ENCODE data around the gene ZNF425. TPM values are rescaled to one million over a fixed set of nuclear protein-coding genes. Genes with fewer than 3 reads are reported as not detected.
A peak's percentile ranks its signal among the peaks of the same experiment; 100 is the strongest.
"Not testable (repeated sequence)": the region's sequence is repeated elsewhere in the genome, so short reads cannot be mapped to it uniquely, and the experiment has no call there.

The ZNF425 gene
- total RNA-seq, 2 donors from 2014 or later: 0.23 to 0.87 TPM

DNA sequence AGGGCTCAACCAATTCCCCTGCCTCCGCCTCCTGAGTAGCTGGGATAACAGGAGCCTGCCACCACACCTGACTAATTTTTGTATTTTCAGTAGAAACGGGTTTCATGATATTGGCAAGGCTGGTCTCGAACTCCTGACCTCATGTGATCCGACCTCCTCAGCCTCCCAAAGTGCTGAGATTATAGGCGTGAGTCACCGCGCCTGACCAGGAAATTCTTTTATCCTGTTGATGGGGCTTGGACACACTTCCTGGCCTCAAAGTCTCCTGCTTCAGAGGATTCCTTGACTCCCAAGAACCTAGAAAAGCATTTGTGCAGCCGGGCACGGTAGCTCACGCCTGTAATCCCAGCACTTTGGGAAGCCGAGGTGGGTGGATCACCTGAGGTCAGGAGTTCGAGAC lies 16.2 kb downstream of the ZNF425 start:
- no peak for DNase-seq
- Mint-ChIP-seq H3K36me3 (ENCODE audit: low read depth) (no peaks in the 10 kb centered on the region), H3K4me1 (no peaks in the 10 kb centered on the region), H3K27ac (no peak overlapping the region), H3K27me3 (no peaks in the 10 kb centered on the region), H3K4me3 (no peak overlapping the region)
- H3K9me3 ChIP-seq (ENCODE audit: control insufficient read depth, low read length, poor library complexity, severe bottlenecking): no peaks in the 10 kb centered on the region
- no peak for ATAC-seq

DNA sequence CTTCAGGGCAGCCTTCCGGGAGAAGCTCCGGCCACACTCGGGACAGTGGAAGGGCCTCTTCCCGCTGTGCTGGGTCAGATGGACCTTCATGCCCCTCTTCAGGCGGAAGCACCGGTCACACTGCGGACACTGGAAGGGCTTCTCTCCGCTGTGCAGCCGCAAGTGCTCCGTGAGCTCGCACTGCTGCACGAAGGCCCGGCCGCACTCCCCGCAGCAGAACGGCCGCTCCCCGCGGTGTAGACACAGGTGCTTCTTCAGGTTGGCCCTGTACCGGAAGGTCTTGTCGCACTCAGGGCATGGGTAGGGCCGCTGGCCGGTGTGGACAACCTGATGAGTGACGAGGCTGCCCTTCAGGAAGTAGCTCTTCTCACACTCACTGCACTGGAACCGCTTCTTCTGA lies 21.4 kb downstream of the ZNF425 start:
- Mint-ChIP-seq H3K4me3 (no peak overlapping the region), H3K36me3 (ENCODE audit: low read depth) (no peaks in the 10 kb centered on the region), H3K27ac (no peak overlapping the region), H3K4me1 (peaks cover 4% of the 10 kb centered on the region), H3K27me3 (no peaks in the 10 kb centered on the region)
- no peaks in the 10 kb centered on the region for H3K9me3 ChIP-seq (ENCODE audit: control insufficient read depth, low read length, poor library complexity, severe bottlenecking)
- DNase-seq (no peak), ATAC-seq (no peak)

GRCh38 chr7:149104214-149104613 lies 21.9 kb downstream of the ZNF425 start:
- no peaks in the 10 kb centered on the region for H3K9me3 ChIP-seq (ENCODE audit: control insufficient read depth, low read length, poor library complexity, severe bottlenecking)
- peaks cover 4% of the 10 kb centered on the region for H3K4me1 Mint-ChIP-seq
- H3K4me3 Mint-ChIP-seq: no peak overlapping the region
- no peaks in the 10 kb centered on the region for H3K27me3 Mint-ChIP-seq
- ATAC-seq (no peak), DNase-seq (no peak)
- H3K36me3 Mint-ChIP-seq (ENCODE audit: low read depth): no peaks in the 10 kb centered on the region
- H3K27ac Mint-ChIP-seq: no peak overlapping the region

DNA sequence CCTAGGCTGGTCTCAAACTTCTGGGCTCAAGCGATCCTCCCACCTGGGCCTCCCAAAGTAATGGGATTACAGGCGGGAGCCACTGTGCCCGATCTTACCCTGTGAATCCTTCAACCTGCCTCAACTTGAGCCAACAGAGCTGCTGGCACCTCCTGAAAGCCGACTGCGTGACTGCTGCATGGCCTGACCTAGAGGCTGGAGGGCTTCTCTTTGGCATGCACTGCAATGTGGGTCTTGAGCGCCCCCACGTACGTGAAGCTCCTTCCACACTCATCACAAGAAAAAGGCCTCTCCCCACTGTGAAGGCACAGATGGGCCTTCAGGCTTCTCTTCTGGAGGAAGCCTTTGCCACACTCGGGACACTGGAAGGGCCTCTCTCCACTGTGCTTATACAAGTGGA lies 22.7 kb downstream of the ZNF425 start:
- H3K27me3 Mint-ChIP-seq: no peaks in the 10 kb centered on the region
- H3K4me3 Mint-ChIP-seq: no peak overlapping the region
- peaks cover 4% of the 10 kb centered on the region for H3K4me1 Mint-ChIP-seq
- H3K36me3 Mint-ChIP-seq (ENCODE audit: low read depth): no peaks in the 10 kb centered on the region
- ATAC-seq (no peak), DNase-seq (no peak)
- no peaks in the 10 kb centered on the region for H3K9me3 ChIP-seq (ENCODE audit: control insufficient read depth, low read length, poor library complexity, severe bottlenecking)
- H3K27ac Mint-ChIP-seq: no peak overlapping the region

GRCh38 chr7:149102666-149103065 lies 23.5 kb downstream of the ZNF425 start:
- no peak overlapping the region for H3K4me3 Mint-ChIP-seq
- ATAC-seq: no peak
- no peak for DNase-seq
- H3K36me3 Mint-ChIP-seq (ENCODE audit: low read depth): no peaks in the 10 kb centered on the region
- H3K4me1 Mint-ChIP-seq: peaks cover 4% of the 10 kb centered on the region
- H3K9me3 ChIP-seq (ENCODE audit: control insufficient read depth, low read length, poor library complexity, severe bottlenecking): no peaks in the 10 kb centered on the region
- H3K27ac Mint-ChIP-seq: peak overlapping the region; percentile 37
- no peaks in the 10 kb centered on the region for H3K27me3 Mint-ChIP-seq

GRCh38 chr7:149100821-149101220 lies 25.3 kb downstream of the ZNF425 start:
- H3K36me3 Mint-ChIP-seq (ENCODE audit: low read depth): no peaks in the 10 kb centered on the region
- H3K4me1 Mint-ChIP-seq: peaks cover 9% of the 10 kb centered on the region
- ATAC-seq: no peak
- no peaks in the 10 kb centered on the region for H3K9me3 ChIP-seq (ENCODE audit: control insufficient read depth, low read length, poor library complexity, severe bottlenecking)
- DNase-seq: no peak
- H3K27me3 Mint-ChIP-seq: no peaks in the 10 kb centered on the region
- no peak overlapping the region for H3K27ac Mint-ChIP-seq
- no peak overlapping the region for H3K4me3 Mint-ChIP-seq

- ATAC-seq: no peak
- no peaks in the 10 kb centered on the region for H3K27me3 Mint-ChIP-seq
These were observed 27.1 kb downstream of the ZNF425 start for GRCh38 chr7:149099058-149099457.

DNA sequence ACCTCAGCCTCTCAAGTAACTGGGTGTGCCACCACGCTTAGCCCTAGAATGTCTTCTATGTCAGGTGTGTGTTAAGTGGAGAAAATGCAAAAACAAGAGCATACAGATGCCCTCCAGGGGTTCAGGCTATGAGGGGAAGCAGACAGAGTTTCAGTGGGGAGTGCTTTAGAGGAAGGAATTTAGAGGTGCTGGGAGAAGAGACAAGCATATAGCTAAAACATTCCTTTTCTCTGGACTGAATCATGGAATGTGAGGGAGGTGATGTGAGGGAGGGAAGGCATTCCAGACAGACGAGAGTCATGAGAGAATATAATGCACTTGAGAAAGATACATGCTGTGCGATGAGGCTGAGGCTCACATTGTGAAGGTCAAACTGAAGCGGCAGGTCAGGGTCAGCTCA lies 29.0 kb downstream of the ZNF425 start:
- H3K4me3 Mint-ChIP-seq: no peak overlapping the region
- no peaks in the 10 kb centered on the region for H3K36me3 Mint-ChIP-seq (ENCODE audit: low read depth)
- H3K27me3 Mint-ChIP-seq: no peaks in the 10 kb centered on the region
- ATAC-seq: no peak
- H3K9me3 ChIP-seq (ENCODE audit: control insufficient read depth, low read length, poor library complexity, severe bottlenecking): no peaks in the 10 kb centered on the region
- H3K4me1 Mint-ChIP-seq: peaks cover 6% of the 10 kb centered on the region
- no peak for DNase-seq
- H3K27ac Mint-ChIP-seq: no peak overlapping the region

More at GRCh38 chr7:149099058-149099457, 27.1 kb downstream of the ZNF425 start:
- no peaks in the 10 kb centered on the region for H3K36me3 Mint-ChIP-seq (ENCODE audit: low read depth)
- no peaks in the 10 kb centered on the region for H3K9me3 ChIP-seq (ENCODE audit: control insufficient read depth, low read length, poor library complexity, severe bottlenecking)
- no peak overlapping the region for H3K4me3 Mint-ChIP-seq
- H3K27ac Mint-ChIP-seq: no peak overlapping the region
- DNase-seq: no peak
- H3K4me1 Mint-ChIP-seq: peaks cover 9% of the 10 kb centered on the region

GRCh38 chr7:149093228-149093627 lies 32.9 kb downstream of the ZNF425 start:
- Mint-ChIP-seq H3K36me3 (ENCODE audit: low read depth) (peaks cover 5% of the 10 kb centered on the region), H3K27me3 (no peaks in the 10 kb centered on the region), H3K27ac (no peak overlapping the region), H3K4me3 (no peak overlapping the region), H3K4me1 (peaks cover 22% of the 10 kb centered on the region)
- H3K9me3 ChIP-seq (ENCODE audit: control insufficient read depth, low read length, poor library complexity, severe bottlenecking): no peaks in the 10 kb centered on the region
- ATAC-seq (no peak), DNase-seq (no peak)

DNA sequence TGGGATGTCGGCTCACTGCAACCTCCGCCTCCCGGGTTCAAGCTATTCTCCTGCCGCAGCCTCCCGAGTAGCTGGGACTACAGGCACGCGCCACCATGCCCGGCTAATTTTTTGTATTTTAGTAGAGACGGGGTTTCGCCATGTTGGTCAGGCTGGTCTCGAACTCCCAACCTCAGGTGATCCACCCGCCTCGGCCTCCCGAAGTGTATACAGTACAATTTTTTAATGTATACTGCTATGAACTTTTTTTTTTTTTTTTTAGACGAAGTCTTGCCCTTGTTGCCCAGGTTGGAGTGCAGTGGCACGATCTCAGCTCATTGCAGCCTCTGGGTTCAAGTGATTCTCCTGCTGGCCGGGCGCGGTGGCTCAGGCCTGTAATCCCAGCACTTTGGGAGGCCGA lies 33.9 kb downstream of the ZNF425 start:
- not testable (repeated sequence) for ATAC-seq; H3K27me3 Mint-ChIP-seq; H3K9me3 ChIP-seq (ENCODE audit: control insufficient read depth, low read length, poor library complexity, severe bottlenecking); H3K36me3 Mint-ChIP-seq (ENCODE audit: low read depth); DNase-seq; H3K4me3 Mint-ChIP-seq
- H3K4me1 Mint-ChIP-seq: peaks cover 25% of the 10 kb centered on the region
- peak overlapping the region; percentile 97 for H3K27ac Mint-ChIP-seq

DNA sequence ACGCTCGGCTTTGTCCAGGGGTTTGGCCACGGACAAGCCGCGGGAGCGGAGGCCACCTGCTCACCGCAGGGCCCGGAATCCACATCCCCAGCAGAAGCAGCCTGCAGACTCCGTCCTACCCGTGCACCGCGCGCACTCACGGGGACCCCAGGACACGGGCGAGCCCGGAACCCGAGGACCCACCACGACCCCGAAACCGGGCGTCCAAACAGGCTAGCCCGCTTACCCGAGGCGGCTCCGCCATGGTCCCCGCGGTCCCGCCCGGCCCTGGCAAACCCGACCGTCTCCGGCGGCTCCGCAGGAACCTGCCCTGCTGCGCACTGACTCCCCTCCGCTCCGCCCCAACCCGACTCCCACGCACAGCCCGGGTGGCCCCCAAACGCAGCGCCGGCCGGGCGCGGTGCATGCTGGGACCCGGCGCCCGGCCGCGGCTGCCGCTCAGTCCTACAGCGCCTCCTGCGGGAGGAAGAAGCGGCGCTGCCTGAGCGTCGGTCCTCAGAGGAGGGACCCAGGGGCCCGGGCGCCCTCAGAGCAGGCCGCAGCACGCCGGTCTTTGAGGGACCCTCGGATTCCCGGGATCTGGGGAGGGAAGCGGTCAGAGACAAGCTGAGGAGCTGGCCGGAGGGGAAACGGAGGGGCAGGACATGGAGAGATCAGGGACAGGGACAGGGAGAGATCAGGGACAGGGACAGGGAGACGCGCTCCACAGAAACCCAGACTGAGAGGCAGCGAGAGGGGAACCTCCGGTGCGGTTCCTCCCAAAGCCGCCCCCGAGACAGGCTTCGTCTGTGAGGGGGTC lies 35.5 kb downstream of the ZNF425 start, which contains the start of gene ZNF786:
Gene ZNF786 (minus strand): TSS at position 322 of the 799 bp plus-strand sequence. CDS start 78 bp downstream, at position 244.
- Mint-ChIP-seq H3K4me3 (peak within 1 kb of the TSS; percentile 100), H3K27me3 (no peaks in the 10 kb centered on the region), H3K4me1 (peaks cover 24% of the 10 kb centered on the region), H3K36me3 (ENCODE audit: low read depth) (peaks cover 7% of the 10 kb centered on the region), H3K27ac (peak within 1 kb of the TSS; percentile 97)
- no peaks in the 10 kb centered on the region for H3K9me3 ChIP-seq (ENCODE audit: control insufficient read depth, low read length, poor library complexity, severe bottlenecking)
- DNase-seq (peak; percentile 88 to 90 (median 88)), ATAC-seq (peak; percentile 90)

GRCh38 chr7:149087376-149087775 lies 38.7 kb downstream of the ZNF425 start:
- Mint-ChIP-seq H3K27me3 (no peaks in the 10 kb centered on the region), H3K27ac (no peak overlapping the region)
- no peak for DNase-seq

GRCh38 chr7:149085866-149086265 lies 40.3 kb downstream of the ZNF425 start:
- H3K4me3 Mint-ChIP-seq: no peak overlapping the region
- peaks cover 20% of the 10 kb centered on the region for H3K4me1 Mint-ChIP-seq
- no peaks in the 10 kb centered on the region for H3K9me3 ChIP-seq (ENCODE audit: control insufficient read depth, low read length, poor library complexity, severe bottlenecking)
- DNase-seq (no peak), ATAC-seq (no peak)
- no peaks in the 10 kb centered on the region for H3K27me3 Mint-ChIP-seq
- peaks cover 10% of the 10 kb centered on the region for H3K36me3 Mint-ChIP-seq (ENCODE audit: low read depth)
- H3K27ac Mint-ChIP-seq: no peak overlapping the region

More at GRCh38 chr7:149087376-149087775, 38.7 kb downstream of the ZNF425 start:
- Mint-ChIP-seq H3K4me3 (no peak overlapping the region), H3K36me3 (ENCODE audit: low read depth) (peaks cover 10% of the 10 kb centered on the region), H3K4me1 (peaks cover 25% of the 10 kb centered on the region)
- H3K9me3 ChIP-seq (ENCODE audit: control insufficient read depth, low read length, poor library complexity, severe bottlenecking): no peaks in the 10 kb centered on the region
- ATAC-seq: no peak

DNA sequence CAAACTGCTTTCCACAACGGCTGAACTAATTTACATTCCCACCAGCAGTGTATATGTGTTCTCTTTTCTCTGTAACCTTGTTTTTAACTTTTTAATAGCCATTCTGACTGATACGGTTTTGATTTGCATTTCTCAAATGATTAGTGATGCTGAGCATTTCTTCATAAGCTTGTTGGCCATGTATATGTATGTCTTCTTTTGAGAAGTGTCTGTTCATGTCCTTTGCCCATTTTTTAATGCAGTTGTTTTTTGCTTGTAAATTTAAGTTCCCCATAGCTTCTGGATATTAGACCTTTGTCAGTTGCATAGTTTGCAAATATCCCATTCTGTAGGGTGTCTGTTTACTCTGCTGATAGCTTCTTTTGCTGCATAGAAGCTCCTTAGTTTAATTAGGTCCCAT lies 41.7 kb downstream of the ZNF425 start:
- H3K9me3 ChIP-seq (ENCODE audit: control insufficient read depth, low read length, poor library complexity, severe bottlenecking): no peaks in the 10 kb centered on the region
- DNase-seq (no peak), ATAC-seq (no peak)
- Mint-ChIP-seq H3K36me3 (ENCODE audit: low read depth) (peaks cover 5% of the 10 kb centered on the region), H3K4me1 (peaks cover 20% of the 10 kb centered on the region), H3K27ac (no peak overlapping the region), H3K27me3 (no peaks in the 10 kb centered on the region), H3K4me3 (no peak overlapping the region)

All from T-helper 17 cell (primary cell).